Pancreas (tissue), 10 donors: ENCODE measurements around the gene KLF7. TPM values are rescaled to one million over a fixed set of nuclear protein-coding genes. Genes with fewer than 3 reads are reported as not detected.
A peak's percentile ranks its signal among the peaks of the same experiment; 100 is the strongest.

Source experiments
- ATAC-seq, 4 donors: fragments of 200-7000 bp; cut with Tn5 transposase; one replicate each; pipeline versions ENCODE4 v1.8.0 to v1.9.1; 2020; ENCODE audit warnings: mild to moderate bottlenecking in 4 of 4, moderate library complexity in 4 of 4
- DNase-seq, 6 donors: peaks; one replicate each; pipeline ENCODE4 v3.0.0-alpha.2; 2020
- FAIRE-seq: peaks from 2 replicates; lab custom pipeline; 2012; peaks lifted over from hg19 to GRCh38; lab: Jason Lieb, UNC
- H3K27ac ChIP-seq, 4 donors: fragments of 200-600 bp; sonication (generic); 1 replicate in 3 of 4; 2 replicates in 1 of 4; pipeline versions ENCODE4 v1.5.0 to v1.8.0; 2020
- H3K27me3 ChIP-seq, 4 donors: fragments of 200-600 bp; one replicate each; pipeline ENCODE4 v1.8.0; 2021
- H3K36me3 ChIP-seq, 3 donors: fragments of 200-600 bp; sonication (generic) in 1 of 3; one replicate each; pipeline versions ENCODE4 v1.5.0 to v1.8.0; 2020 to 2021
- H3K4me1 ChIP-seq, 3 donors: fragments of 200-600 bp; one replicate each; pipeline ENCODE4 v1.8.0; 2021
- H3K4me3 ChIP-seq, 4 donors: fragments of 200-600 bp; sonication (generic) in 2 of 4; one replicate each; pipeline versions ENCODE4 v1.5.0 to v1.8.0; 2020 to 2021
- H3K9me3 ChIP-seq, 4 donors: fragments of 200-600 bp; one replicate each; pipeline ENCODE4 v1.8.0; 2021
- WGBS, 2 donors: extraction: QIAGEN DNeasy Blood & Tissue Kit; methylation state at CpG; one replicate each; pipeline ENCODE4 v1.1.7; 2013; 5-methylcytosine and 5-hydroxymethylcytosine counted together
- intact Hi-C, 3 donors: fragments of 100-400 bp; cut with DNase I; formaldehyde crosslinking; loops; one replicate each; pipeline versions ENCODE4 v1.11.1 to v1.14.2; 2022
- polyA plus RNA-seq, 2 donors: library from polyadenylated mRNA; stranded (reverse); fragments of 200-250 nt; gene quantifications; one replicate each; pipeline ENCODE4 v1.2.3, GENCODE V29; 2013
- total RNA-seq, 6 donors: library from RNA; stranded (reverse); fragmentation: NEBNext Ultra II Directional in 4 of 6; extraction: Animal tissue kit (Norgen Biotek cat#: 25700) in 4 of 6; gene quantifications; one replicate each; pipeline versions ENCODE4 v1.2.1 to v1.2.4, GENCODE V29; 2021 to 2023
- TF ChIP-seq, protein P1 (sequence below), 4 donors: fragments of 200-600 bp; sonication (generic) in 3 of 4; IDR thresholded peaks; one replicate each; pipeline versions ENCODE4 v1.5.0 to v1.8.0; 2021; ENCODE audit warnings: antibody characterized with exemption in 4 of 4
- donor health status: healthy with polysubstance abuse.
- donor health status: DM: no; HTN: no; CAD: no; lungs with moderate emphysema.
- donor health status: DM: no; HTN: no; CAD: no.
- donor health status: control.
- donor health status: control.
- donor health status: Bipolar disorder and iron deficiency.
- donor health status: DM: yes; HTN: yes; CAD: no.
- donor health status: DM: no; HTN: no; CAD: no.
- donor health status: DM: no; HTN: no; CAD: no.
- donor health status: DM: yes; HTN: yes; CAD: no.

The KLF7 gene
- total and polyA plus RNA-seq, 8 donors: 2.4 to 15.0 (median 5.6) TPM

DNA sequence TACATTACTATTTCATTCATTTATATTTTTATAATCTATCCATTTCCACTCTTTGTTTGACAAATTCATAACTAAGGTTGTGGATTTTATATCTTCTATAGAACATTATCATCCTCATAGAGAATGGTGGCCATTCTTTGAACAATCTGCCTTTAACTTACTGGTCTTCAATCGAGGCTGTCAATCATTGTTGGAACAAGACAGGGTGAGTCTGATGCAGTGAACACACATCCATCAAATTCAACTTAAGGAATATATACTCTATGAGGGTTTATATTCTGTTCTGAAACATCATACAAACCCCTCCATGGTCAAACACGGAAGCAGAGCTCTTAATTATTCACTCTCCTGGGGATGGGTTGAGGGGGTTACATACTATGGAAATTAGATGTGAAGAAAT lies 28.3 kb upstream of the KLF7 start:
- DNase-seq: no peak
- Histone ChIP-seq H3K9me3 (no peaks in the 10 kb centered on the region), H3K4me1 (peaks cover 0 to 2% (median 0%) of the 10 kb centered on the region in 3 donors), H3K36me3 (no peaks in the 10 kb centered on the region), H3K27me3 (no peaks in the 10 kb centered on the region), H3K27ac (no peak overlapping the region), H3K4me3 (no peak overlapping the region)
- TF ChIP-seq, protein P1, sequence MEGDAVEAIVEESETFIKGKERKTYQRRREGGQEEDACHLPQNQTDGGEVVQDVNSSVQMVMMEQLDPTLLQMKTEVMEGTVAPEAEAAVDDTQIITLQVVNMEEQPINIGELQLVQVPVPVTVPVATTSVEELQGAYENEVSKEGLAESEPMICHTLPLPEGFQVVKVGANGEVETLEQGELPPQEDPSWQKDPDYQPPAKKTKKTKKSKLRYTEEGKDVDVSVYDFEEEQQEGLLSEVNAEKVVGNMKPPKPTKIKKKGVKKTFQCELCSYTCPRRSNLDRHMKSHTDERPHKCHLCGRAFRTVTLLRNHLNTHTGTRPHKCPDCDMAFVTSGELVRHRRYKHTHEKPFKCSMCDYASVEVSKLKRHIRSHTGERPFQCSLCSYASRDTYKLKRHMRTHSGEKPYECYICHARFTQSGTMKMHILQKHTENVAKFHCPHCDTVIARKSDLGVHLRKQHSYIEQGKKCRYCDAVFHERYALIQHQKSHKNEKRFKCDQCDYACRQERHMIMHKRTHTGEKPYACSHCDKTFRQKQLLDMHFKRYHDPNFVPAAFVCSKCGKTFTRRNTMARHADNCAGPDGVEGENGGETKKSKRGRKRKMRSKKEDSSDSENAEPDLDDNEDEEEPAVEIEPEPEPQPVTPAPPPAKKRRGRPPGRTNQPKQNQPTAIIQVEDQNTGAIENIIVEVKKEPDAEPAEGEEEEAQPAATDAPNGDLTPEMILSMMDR (IDR thresholded peaks at IDR 0.05): no peak
- no peak for FAIRE-seq
- intact Hi-C loops: no loop called here
- WGBS, 2 donors: 37 to 66% methylated on average over 2 of the region's 2 CpGs
- no peak for ATAC-seq

DNA sequence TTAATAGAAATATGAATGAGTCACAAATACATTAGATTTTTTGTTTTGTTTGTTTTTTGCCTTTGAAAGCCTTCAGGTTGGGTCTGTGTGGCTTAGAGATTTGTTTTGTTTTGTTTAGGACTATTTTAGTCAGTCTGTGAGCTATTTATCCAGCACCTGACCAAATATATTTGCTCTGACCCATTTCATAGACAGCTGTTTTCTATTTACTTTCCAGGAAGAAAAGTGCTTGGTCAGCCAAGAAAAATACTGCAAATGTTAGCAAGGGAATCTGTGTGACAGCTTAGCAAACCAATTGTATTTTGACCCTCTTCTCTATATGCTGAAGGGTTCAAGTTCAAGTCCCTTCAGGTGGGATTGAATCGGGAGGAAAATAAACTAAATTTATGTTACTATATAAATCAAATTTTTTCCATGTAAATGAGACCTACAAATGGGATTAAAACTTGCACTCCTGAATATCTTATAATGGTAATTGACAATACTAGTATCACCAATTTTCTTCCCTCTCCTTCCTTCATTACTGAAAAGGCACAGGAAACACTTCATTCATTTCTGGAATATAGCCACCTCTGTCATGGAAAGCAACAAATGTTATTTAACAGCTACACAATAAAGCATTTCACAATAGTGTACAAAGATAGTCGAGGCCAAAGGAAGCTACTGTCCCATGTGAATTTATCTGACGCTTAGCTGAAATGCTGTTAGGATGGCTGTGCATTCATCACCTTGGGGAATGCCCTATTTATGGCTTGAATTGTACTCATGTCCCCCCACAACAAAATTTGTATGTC lies 23.1 kb upstream of the KLF7 start:
- no peak for DNase-seq
- WGBS, 2 donors: 43 to 46% methylated on average over 3 of the region's 3 CpGs
- Histone ChIP-seq H3K27me3 (no peaks in the 10 kb centered on the region), H3K36me3 (no peaks in the 10 kb centered on the region), H3K9me3 (no peaks in the 10 kb centered on the region), H3K27ac (peak overlapping the region in 1 of 4 donors; percentile 20), H3K4me3 (no peak overlapping the region), H3K4me1 (peaks cover 0 to 8% (median 4%) of the 10 kb centered on the region in 3 donors)
- peak; percentile 79 to 96 (median 93) for ATAC-seq
- FAIRE-seq: no peak
- intact Hi-C loops: no loop called here
- TF ChIP-seq, protein P1 (IDR thresholded peaks at IDR 0.05): no peak

DNA sequence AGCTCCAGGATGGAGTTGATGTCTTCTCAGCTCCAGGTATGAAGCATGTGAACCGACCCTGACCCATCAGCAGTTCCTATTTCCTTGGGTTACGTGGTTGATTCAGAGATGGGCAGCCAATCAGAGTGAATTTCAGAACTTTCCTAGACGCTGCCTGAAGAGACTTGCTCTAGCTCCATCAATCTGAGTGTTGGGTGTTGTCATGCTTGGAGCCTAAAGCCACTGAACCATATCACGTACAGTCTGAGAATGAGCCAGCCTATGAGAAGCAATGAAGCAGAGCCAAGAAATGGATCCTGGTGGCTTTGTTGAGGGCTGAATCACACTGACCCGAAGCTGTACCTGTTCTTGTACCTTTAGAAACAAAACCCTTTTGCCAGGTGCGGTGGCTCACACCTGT lies 19.6 kb upstream of the KLF7 start:
- Histone ChIP-seq H3K4me1 (peaks cover 0 to 8% (median 4%) of the 10 kb centered on the region in 3 donors), H3K27ac (no peak overlapping the region), H3K36me3 (no peaks in the 10 kb centered on the region), H3K4me3 (no peak overlapping the region), H3K27me3 (no peaks in the 10 kb centered on the region), H3K9me3 (no peaks in the 10 kb centered on the region)
- FAIRE-seq (no peak), ATAC-seq (no peak), DNase-seq (no peak)
- TF ChIP-seq, protein P1 (IDR thresholded peaks at IDR 0.05): no peak
- intact Hi-C loops: no loop called here
- 79 to 82% methylated on average over 6 of the region's 6 CpGs for whole genome bisulfite sequencing, 2 donors

DNA sequence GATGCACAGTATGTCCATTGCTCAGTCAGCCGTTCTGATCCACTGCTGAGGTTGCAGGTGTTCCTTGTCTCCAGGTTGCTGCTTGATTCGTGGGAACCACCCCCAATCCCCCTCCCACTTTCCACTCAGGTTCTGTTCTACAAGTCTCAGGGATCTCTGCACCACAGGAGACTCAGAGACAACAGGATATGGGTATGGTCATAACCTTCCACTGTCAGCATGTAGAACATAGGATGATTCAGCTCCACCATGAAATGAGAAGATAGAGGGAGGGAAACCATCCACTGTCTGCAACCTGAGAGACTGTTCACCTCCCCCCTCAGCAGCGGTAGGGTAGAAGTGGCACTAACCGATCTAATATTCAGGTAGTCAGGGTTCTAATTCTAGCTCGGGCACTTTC lies 19.0 kb upstream of the KLF7 start:
- Histone ChIP-seq H3K4me3 (no peak overlapping the region), H3K36me3 (no peaks in the 10 kb centered on the region), H3K27ac (no peak overlapping the region), H3K9me3 (no peaks in the 10 kb centered on the region), H3K4me1 (peaks cover 0 to 8% (median 4%) of the 10 kb centered on the region in 3 donors), H3K27me3 (no peaks in the 10 kb centered on the region)
- FAIRE-seq (no peak), ATAC-seq (no peak), DNase-seq (no peak)
- 72% methylated on average over 5 of the region's 5 CpGs for WGBS, 2 donors
- TF ChIP-seq, protein P1 (IDR thresholded peaks at IDR 0.05): no peak
- intact Hi-C loops: no loop called here

DNA sequence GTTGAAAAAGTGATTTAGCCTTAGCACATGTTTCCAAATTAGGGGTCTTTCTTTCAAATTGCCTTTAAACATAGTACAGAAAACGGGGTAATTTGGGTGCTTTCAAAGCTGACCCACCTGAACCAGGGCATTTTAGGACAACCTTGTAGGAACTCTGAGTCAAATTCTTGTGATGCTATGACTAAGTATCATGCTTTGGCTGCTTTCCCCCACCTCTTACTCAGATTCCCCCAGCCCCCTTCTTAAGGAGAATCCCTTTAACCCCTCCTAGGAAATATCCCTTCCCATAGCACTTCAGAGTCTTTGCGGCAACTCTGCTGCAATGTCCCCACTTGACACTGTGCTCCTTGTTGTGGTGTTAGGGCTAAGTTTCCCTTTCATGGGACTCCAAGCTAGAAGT lies 18.6 kb upstream of the KLF7 start:
- no peaks in the 10 kb centered on the region for H3K9me3 ChIP-seq
- TF ChIP-seq, protein P1 (IDR thresholded peaks at IDR 0.05): no peak
- H3K4me3 ChIP-seq: no peak overlapping the region
- ATAC-seq (no peak), DNase-seq (no peak), FAIRE-seq (no peak)
- H3K36me3 ChIP-seq: no peaks in the 10 kb centered on the region
- 86 to 87% methylated on average over 2 of the region's 2 CpGs for WGBS, 2 donors
- intact Hi-C loops: no loop called here
- peaks cover 0 to 8% (median 4%) of the 10 kb centered on the region in 3 donors for H3K4me1 ChIP-seq
- no peaks in the 10 kb centered on the region for H3K27me3 ChIP-seq
- no peak overlapping the region for H3K27ac ChIP-seq
